ENCODE measurements around the gene ARL15.

GRCh38 chr5:54093081-54093492 is 217.3 kb downstream of the ARL15 start:
- no peak for TF ChIP-seq POLR2A (IDR thresholded peaks at IDR 0.05)
- TF ChIP-seq CTCF (IDR thresholded peaks at IDR 0.05) = no peak
- TF ChIP-seq POLR2AphosphoS5 (IDR thresholded peaks at IDR 0.05) = no peak

Measured in breast epithelium (tissue), 3 donors.